DND-41 (cell line): ENCODE results near the gene ARL8A.
"Not testable (repeated sequence)": the region's sequence is repeated elsewhere in the genome, so short reads cannot be mapped to it uniquely, and the experiment has no call there.

ENCODE experiments used
- EZH2 ChIP-seq: IDR thresholded peaks from 3 replicates; pipeline ENCODE4 v1.6.1; 2012; ENCODE audit warnings: borderline replicate concordance, low read depth, mild to moderate bottlenecking, moderate library complexity, low read length, inconsistent platforms; ENCODE audit not compliant: severe bottlenecking
- TF ChIP-seq, protein P1 (sequence below): IDR thresholded peaks from 2 replicates; pipeline ENCODE4 v1.5.1; 2012; ENCODE audit warnings: borderline replicate concordance, low read length, moderate library complexity, mild to moderate bottlenecking; ENCODE audit not compliant: poor library complexity, severe bottlenecking; ENCODE audit errors: extremely low read depth

GRCh38 chr1:202111589-202111988 is 32.9 kb downstream of the ARL8A start:
- TF ChIP-seq, protein P1, sequence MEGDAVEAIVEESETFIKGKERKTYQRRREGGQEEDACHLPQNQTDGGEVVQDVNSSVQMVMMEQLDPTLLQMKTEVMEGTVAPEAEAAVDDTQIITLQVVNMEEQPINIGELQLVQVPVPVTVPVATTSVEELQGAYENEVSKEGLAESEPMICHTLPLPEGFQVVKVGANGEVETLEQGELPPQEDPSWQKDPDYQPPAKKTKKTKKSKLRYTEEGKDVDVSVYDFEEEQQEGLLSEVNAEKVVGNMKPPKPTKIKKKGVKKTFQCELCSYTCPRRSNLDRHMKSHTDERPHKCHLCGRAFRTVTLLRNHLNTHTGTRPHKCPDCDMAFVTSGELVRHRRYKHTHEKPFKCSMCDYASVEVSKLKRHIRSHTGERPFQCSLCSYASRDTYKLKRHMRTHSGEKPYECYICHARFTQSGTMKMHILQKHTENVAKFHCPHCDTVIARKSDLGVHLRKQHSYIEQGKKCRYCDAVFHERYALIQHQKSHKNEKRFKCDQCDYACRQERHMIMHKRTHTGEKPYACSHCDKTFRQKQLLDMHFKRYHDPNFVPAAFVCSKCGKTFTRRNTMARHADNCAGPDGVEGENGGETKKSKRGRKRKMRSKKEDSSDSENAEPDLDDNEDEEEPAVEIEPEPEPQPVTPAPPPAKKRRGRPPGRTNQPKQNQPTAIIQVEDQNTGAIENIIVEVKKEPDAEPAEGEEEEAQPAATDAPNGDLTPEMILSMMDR, result not testable (repeated sequence)
- TF ChIP-seq EZH2, result not testable (repeated sequence)
